Loucy (cell line): ENCODE measurements around the gene MPHOSPH9.

Source experiments
- EZH2phosphoT487 ChIP-seq: fragments of 200-600 bp; IDR thresholded peaks from 2 replicates; pipeline ENCODE4 v1.6.1; 2018; ENCODE audit warnings: antibody characterized with exemption, mild to moderate bottlenecking, moderate library complexity, borderline replicate concordance
- TF ChIP-seq, protein P1 (sequence below): fragments of 200-600 bp; sonication (generic); conservative IDR thresholded peaks from 2 replicates; pipeline ENCODE4 v1.5.1; 2014; ENCODE audit warnings: mild to moderate bottlenecking, antibody characterized with exemption, low read length

DNA sequence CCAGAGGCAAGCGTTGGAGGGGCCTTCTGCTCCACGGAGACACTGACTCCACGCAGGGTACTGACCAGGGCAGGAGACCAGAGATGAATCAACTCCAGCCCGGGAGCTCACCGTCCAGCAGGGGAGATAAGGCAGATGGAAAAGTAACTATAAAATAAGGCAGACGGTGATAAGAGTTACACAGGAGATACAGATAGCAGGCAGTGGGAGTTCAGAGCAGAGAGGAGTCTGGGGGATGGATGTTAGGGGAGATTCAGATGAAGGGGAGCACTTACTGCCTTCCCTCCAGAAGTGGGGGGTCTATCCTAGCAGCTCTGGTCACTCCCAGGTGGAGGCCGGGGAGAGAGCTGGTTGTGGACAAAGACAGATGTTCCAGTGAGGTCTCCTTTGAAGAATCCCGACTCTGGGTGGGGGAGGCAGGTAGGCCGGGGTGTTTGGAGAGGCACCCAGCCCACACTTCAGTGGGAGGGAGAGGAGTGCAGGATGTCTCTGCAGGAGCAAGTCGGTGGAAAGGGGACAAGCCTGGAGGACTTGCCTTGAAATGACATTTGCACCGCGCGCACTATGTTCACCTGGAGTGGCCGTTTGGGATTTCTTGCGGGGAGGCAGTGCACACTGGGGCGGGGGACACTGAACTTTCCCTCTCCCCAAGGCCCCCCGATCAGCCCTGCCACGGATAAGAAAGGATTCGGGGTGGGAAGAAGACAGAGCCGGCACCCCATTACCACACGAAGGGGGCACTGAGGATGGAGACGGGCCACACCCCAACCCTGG lies 83.3 kb downstream of the MPHOSPH9 start:
- TF ChIP-seq, protein P1, sequence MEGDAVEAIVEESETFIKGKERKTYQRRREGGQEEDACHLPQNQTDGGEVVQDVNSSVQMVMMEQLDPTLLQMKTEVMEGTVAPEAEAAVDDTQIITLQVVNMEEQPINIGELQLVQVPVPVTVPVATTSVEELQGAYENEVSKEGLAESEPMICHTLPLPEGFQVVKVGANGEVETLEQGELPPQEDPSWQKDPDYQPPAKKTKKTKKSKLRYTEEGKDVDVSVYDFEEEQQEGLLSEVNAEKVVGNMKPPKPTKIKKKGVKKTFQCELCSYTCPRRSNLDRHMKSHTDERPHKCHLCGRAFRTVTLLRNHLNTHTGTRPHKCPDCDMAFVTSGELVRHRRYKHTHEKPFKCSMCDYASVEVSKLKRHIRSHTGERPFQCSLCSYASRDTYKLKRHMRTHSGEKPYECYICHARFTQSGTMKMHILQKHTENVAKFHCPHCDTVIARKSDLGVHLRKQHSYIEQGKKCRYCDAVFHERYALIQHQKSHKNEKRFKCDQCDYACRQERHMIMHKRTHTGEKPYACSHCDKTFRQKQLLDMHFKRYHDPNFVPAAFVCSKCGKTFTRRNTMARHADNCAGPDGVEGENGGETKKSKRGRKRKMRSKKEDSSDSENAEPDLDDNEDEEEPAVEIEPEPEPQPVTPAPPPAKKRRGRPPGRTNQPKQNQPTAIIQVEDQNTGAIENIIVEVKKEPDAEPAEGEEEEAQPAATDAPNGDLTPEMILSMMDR: no peak
- TF ChIP-seq EZH2phosphoT487: no peak
